Esophagus squamous epithelium (tissue), 5 donors: ENCODE results near the gene MAML3. TPM values are rescaled to one million over a fixed set of nuclear protein-coding genes. Genes with fewer than 3 reads are reported as not detected.

Source experiments
- DNase-seq: peaks from one replicate; lab custom pipeline; 2025; lab: John Stamatoyannopoulos, UW
- H3K27ac ChIP-seq, 4 donors: fragments of 200-600 bp; sonication (generic); one replicate each; pipeline ENCODE4 v1.5.1; 2016 to 2019; ENCODE audit warnings: mild to moderate bottlenecking in 1 of 4
- H3K27me3 ChIP-seq, 4 donors: fragments of 200-600 bp; sonication (generic); 1 replicate in 3 of 4; 2 replicates in 1 of 4; pipeline versions ENCODE4 v1.5.1 to v1.6.0; 2017 to 2021; ENCODE audit warnings: antibody characterized with exemption in 1 of 4
- H3K36me3 ChIP-seq, 3 donors: fragments of 200-600 bp; sonication (generic); one replicate each; pipeline ENCODE4 v1.5.1; 2016 to 2019
- H3K4me1 ChIP-seq, 3 donors: fragments of 200-600 bp; sonication (generic); one replicate each; pipeline ENCODE4 v1.5.1; 2017 to 2019
- H3K4me3 ChIP-seq, 4 donors: fragments of 200-600 bp; sonication (generic); 1 replicate in 3 of 4; 2 replicates in 1 of 4; pipeline ENCODE4 v1.5.1; 2016 to 2019; ENCODE audit warnings: mild to moderate bottlenecking in 2 of 4, moderate library complexity in 1 of 4
- H3K9me3 ChIP-seq, 3 donors: fragments of 200-600 bp; sonication (generic); one replicate each; pipeline ENCODE4 v1.5.1; 2016 to 2019
- CTCF ChIP-seq, 6 experiments: fragments of 450-650 bp in 4 of 6; fragments of 200-600 bp in 2 of 6; sonication (generic) in 2 of 6; IDR thresholded peaks; one replicate each; pipeline ENCODE4 v1.5.1; 2016 to 2019; ENCODE audit warnings: antibody characterized with exemption in 6 of 6, mild to moderate bottlenecking in 4 of 6, moderate library complexity in 4 of 6
- POLR2A ChIP-seq, 4 donors: fragments of 450-650 bp; IDR thresholded peaks; one replicate each; pipeline ENCODE4 v1.6.1; 2017; ENCODE audit warnings: antibody characterized with exemption in 4 of 4, mild to moderate bottlenecking in 4 of 4, moderate library complexity in 3 of 4
- WGBS, 2 donors: methylation state at CpG; one replicate each; pipeline ENCODE4 v1.1.5; 2018; 5-methylcytosine and 5-hydroxymethylcytosine counted together
- intact Hi-C: fragments of 100-400 bp; cut with DNase I; formaldehyde crosslinking; loops from one replicate; pipeline ENCODE4 v1.15.0; 2022
- total RNA-seq, 4 donors: library from RNA; depleted of rRNA; stranded (reverse); fragments of >200 nt; gene quantifications; one replicate each; pipeline ENCODE4 v1.1.0, GENCODE V29; 2016
- donor health status: DM: yes; HTN: yes; CAD: no.

The MAML3 gene
- total RNA-seq, 4 donors from 2014 or later, result 6.9 to 14.2 (median 8.9) TPM

GRCh38 chr4:140180577-140180976 lies 26.6 kb upstream of the MAML3 start:
- Histone ChIP-seq H3K27me3 (no peaks in the 10 kb centered on the region), H3K27ac (no peak overlapping the region), H3K4me3 (no peak overlapping the region), H3K4me1 (peaks cover 0 to under 1% (median 0%) of the 10 kb centered on the region in 3 donors), H3K36me3 (no peaks in the 10 kb centered on the region), H3K9me3 (no peaks in the 10 kb centered on the region)
- no peak for DNase-seq
- WGBS, 2 donors, result 85 to 89% methylated on average over 3 of the region's 3 CpGs
- intact Hi-C loops, result no loop called here
- no peak for TF ChIP-seq POLR2A (IDR thresholded peaks at IDR 0.05)

- WGBS, 2 donors, result 72 to 76% methylated on average over 3 of the region's 3 CpGs
- no peak overlapping the region for H3K27ac ChIP-seq
- H3K4me1 ChIP-seq, result no peaks in the 10 kb centered on the region
- H3K9me3 ChIP-seq, result no peaks in the 10 kb centered on the region
- no peak for DNase-seq
- no peaks in the 10 kb centered on the region for H3K27me3 ChIP-seq
- no peaks in the 10 kb centered on the region for H3K36me3 ChIP-seq
- TF ChIP-seq POLR2A (IDR thresholded peaks at IDR 0.05) (no peak), CTCF (IDR thresholded peaks at IDR 0.05) (no peak)
- intact Hi-C loops, result no loop called here
- no peak overlapping the region for H3K4me3 ChIP-seq
These were observed 22.8 kb upstream of the MAML3 start for GRCh38 chr4:140176735-140177134.

- Histone ChIP-seq H3K27me3 (no peaks in the 10 kb centered on the region), H3K4me3 (no peak overlapping the region), H3K27ac (no peak overlapping the region), H3K4me1 (no peaks in the 10 kb centered on the region), H3K36me3 (no peaks in the 10 kb centered on the region), H3K9me3 (no peaks in the 10 kb centered on the region)
- TF ChIP-seq POLR2A (IDR thresholded peaks at IDR 0.05), result no peak
- TF ChIP-seq CTCF (IDR thresholded peaks at IDR 0.05), result no peak
- 74 to 83% methylated on average over 2 of the region's 2 CpGs for WGBS, 2 donors
- intact Hi-C loops, result no loop called here
- DNase-seq, result no peak
These were observed 20.6 kb upstream of the MAML3 start for GRCh38 chr4:140174543-140174942.

GRCh38 chr4:140172960-140173359 lies 19.0 kb upstream of the MAML3 start:
- H3K9me3 ChIP-seq, result no peaks in the 10 kb centered on the region
- 76 to 88% methylated on average over 1 of the region's 1 CpG for WGBS, 2 donors

GRCh38 chr4:140170299-140170698 lies 16.3 kb upstream of the MAML3 start:
- no peak for DNase-seq
- Histone ChIP-seq H3K27me3 (no peaks in the 10 kb centered on the region), H3K27ac (no peak overlapping the region), H3K36me3 (no peaks in the 10 kb centered on the region), H3K4me3 (no peak overlapping the region), H3K9me3 (no peaks in the 10 kb centered on the region), H3K4me1 (no peaks in the 10 kb centered on the region)
- intact Hi-C loops, result no loop called here
- TF ChIP-seq POLR2A (IDR thresholded peaks at IDR 0.05) (no peak), CTCF (IDR thresholded peaks at IDR 0.05) (no peak)
- WGBS, 2 donors, result 88 to 89% methylated on average over 4 of the region's 4 CpGs

More at GRCh38 chr4:140172960-140173359, 19.0 kb upstream of the MAML3 start:
- H3K36me3 ChIP-seq, result no peaks in the 10 kb centered on the region
- H3K27ac ChIP-seq, result no peak overlapping the region
- no peaks in the 10 kb centered on the region for H3K27me3 ChIP-seq
- no peak for TF ChIP-seq CTCF (IDR thresholded peaks at IDR 0.05)
- no peak for TF ChIP-seq POLR2A (IDR thresholded peaks at IDR 0.05)
- intact Hi-C loops, result no loop called here
- no peak overlapping the region for H3K4me3 ChIP-seq
- no peaks in the 10 kb centered on the region for H3K4me1 ChIP-seq
- DNase-seq, result no peak

- Histone ChIP-seq H3K4me1 (no peaks in the 10 kb centered on the region), H3K36me3 (no peaks in the 10 kb centered on the region), H3K9me3 (no peaks in the 10 kb centered on the region), H3K27me3 (no peaks in the 10 kb centered on the region), H3K27ac (no peak overlapping the region), H3K4me3 (no peak overlapping the region)
- DNase-seq, result no peak
- WGBS, 2 donors, result 82 to 93% methylated on average over 5 of the region's 5 CpGs
- TF ChIP-seq CTCF (IDR thresholded peaks at IDR 0.05) (no peak), POLR2A (IDR thresholded peaks at IDR 0.05) (no peak)
- intact Hi-C loops, result no loop called here
These were observed 15.0 kb upstream of the MAML3 start for GRCh38 chr4:140168936-140169335.
